K562 (cell line): ENCODE data around the gene UBXN10. TPM values are rescaled to one million over a fixed set of nuclear protein-coding genes. Genes with fewer than 3 reads are reported as not detected.
A peak's percentile ranks its signal among the peaks of the same experiment; 100 is the strongest.

Experiments used
- AFF1 ChIP-seq, 2 experiments: fragments of 450-650 bp; IDR thresholded peaks; 2 replicates each; pipeline ENCODE4 v1.6.1; 2018; ENCODE audit warnings: mild to moderate bottlenecking in 2 of 2, low read depth in 1 of 2; ENCODE audit not compliant: partially characterized antibody in 2 of 2
- BCL6 ChIP-seq: fragments of 250-450 bp; sonication (Bioruptor Pico); IDR thresholded peaks from 2 replicates; pipeline ENCODE4 v1.4.0; 2020
- BRD9 ChIP-seq: fragments of 450-650 bp; IDR thresholded peaks from 2 replicates; pipeline ENCODE4 v1.6.1; 2018; ENCODE audit warnings: low read depth; ENCODE audit not compliant: partially characterized antibody
- C11orf30 ChIP-seq: fragments of 450-650 bp; IDR thresholded peaks from 2 replicates; pipeline ENCODE4 v1.6.1; 2016; ENCODE audit warnings: low read depth, mild to moderate bottlenecking
- CCNT2 ChIP-seq: IDR thresholded peaks from 2 replicates; pipeline ENCODE4 v1.6.1; 2011; ENCODE audit warnings: borderline replicate concordance, low read depth, mild to moderate bottlenecking, moderate library complexity, mixed read lengths, low read length; ENCODE audit not compliant: insufficient read length; ENCODE audit errors: extremely low read depth
- ETS2 ChIP-seq: IDR thresholded peaks from 2 replicates; pipeline ENCODE4 v1.6.1; 2016; ENCODE audit warnings: borderline replicate concordance, missing genetic modification characterization, mild to moderate bottlenecking, moderate library complexity, missing compliant biosample characterization; ENCODE audit not compliant: poor library complexity, severe bottlenecking
- HDAC1 ChIP-seq, 2 experiments: fragments of 450-650 bp; IDR thresholded peaks; 2 replicates each; pipeline ENCODE4 v1.6.1; 2016 to 2017; ENCODE audit warnings: inconsistent platforms in 1 of 2, mild to moderate bottlenecking in 1 of 2, moderate library complexity in 1 of 2
- HDAC2 ChIP-seq: fragments of 450-650 bp; IDR thresholded peaks from 2 replicates; pipeline ENCODE4 v1.6.1; 2016; ENCODE audit warnings: mild to moderate bottlenecking
- HMBOX1 ChIP-seq: sonication (generic); IDR thresholded peaks from 2 replicates; pipeline ENCODE4 v1.6.1; 2016
- ID3 ChIP-seq, 2 experiments: fragments of 250-450 bp in 1 of 2; fragments of 450-650 bp in 1 of 2; sonication (Bioruptor Pico) in 1 of 2; IDR thresholded peaks; 2 replicates each; pipeline versions ENCODE4 v1.6.1 to v1.8.0; 2016 to 2021; ENCODE audit warnings: mild to moderate bottlenecking in 2 of 2, moderate library complexity in 2 of 2, missing compliant biosample characterization in 1 of 2, missing genetic modification characterization in 1 of 2
- MTA2 ChIP-seq: fragments of 450-650 bp; IDR thresholded peaks from 2 replicates; pipeline ENCODE4 v1.6.1; 2016; ENCODE audit warnings: low read depth
- NFIC ChIP-seq: fragments of 450-650 bp; IDR thresholded peaks from 2 replicates; pipeline ENCODE4 v1.6.1; 2017; ENCODE audit warnings: mild to moderate bottlenecking, inconsistent platforms
- NR2C1 ChIP-seq, 2 experiments: fragments of 450-650 bp; IDR thresholded peaks; 2 replicates each; pipeline ENCODE4 v1.6.1; 2017; ENCODE audit warnings: mild to moderate bottlenecking in 2 of 2, antibody characterized with exemption in 1 of 2, inconsistent platforms in 1 of 2, missing compliant biosample characterization in 1 of 2, missing genetic modification characterization in 1 of 2
- PKNOX1 ChIP-seq: fragments of 450-650 bp; IDR thresholded peaks from 2 replicates; pipeline ENCODE4 v1.6.1; 2016
- SOX6 ChIP-seq: fragments of 450-650 bp; IDR thresholded peaks from 2 replicates; pipeline ENCODE4 v1.6.1; 2014; ENCODE audit warnings: mild to moderate bottlenecking
- TEAD4 ChIP-seq, 2 experiments: sonication (generic) in 1 of 2; formaldehyde crosslinking in 1 of 2; IDR thresholded peaks; 2 replicates each; pipeline versions ENCODE4 v1.6.1 to v1.8.0; 2012 to 2022; ENCODE audit warnings: borderline replicate concordance in 1 of 2, inconsistent platforms in 1 of 2, low read length in 1 of 2, mild to moderate bottlenecking in 1 of 2, missing genetic modification reagents in 1 of 2
- TFAM ChIP-seq: fragments of 250-450 bp; sonication (Bioruptor Pico); conservative IDR thresholded peaks from 2 replicates; pipeline ENCODE4 v1.5.0; 2021; ENCODE audit warnings: mild to moderate bottlenecking, moderate library complexity
- ZKSCAN1 ChIP-seq: fragments of 150-350 bp; IDR thresholded peaks from 2 replicates; pipeline ENCODE4 v1.6.1; 2016; ENCODE audit warnings: low read depth, low read length
- ZNF146 ChIP-seq: IDR thresholded peaks from one replicate; pipeline ENCODE4 v1.6.1; 2018; ENCODE audit warnings: missing compliant biosample characterization; ENCODE audit not compliant: unreplicated experiment
- ZSCAN32 ChIP-seq: fragments of 450-650 bp; formaldehyde crosslinking; IDR thresholded peaks from 2 replicates; pipeline ENCODE4 v1.4.0; 2020; ENCODE audit warnings: mild to moderate bottlenecking, moderate library complexity
- polyA plus RNA-seq, 8 experiments: library from polyadenylated mRNA; depleted of rRNA in 4 of 8; stranded (reverse) in 5 of 8; unstranded in 3 of 8; fragments of >200 nt; fragmentation: Nextera tagmentation in 2 of 8; fragmentation: Illumina TruSeq in 1 of 8; extraction: Ambion mirVana in 2 of 8; extraction: Trizol in 1 of 8; gene quantifications; 2 replicates each; pipeline versions ENCODE4 v1.2.1 to v1.2.3, GENCODE V29; 2011 to 2014; ENCODE audit warnings: inconsistent platforms in 1 of 8, missing spikeins in 1 of 8
- total RNA-seq, 7 experiments: library from RNA; depleted of rRNA in 6 of 7; stranded (reverse); fragments of >200 nt in 6 of 7; fragmentation: Illumina TruSeq in 2 of 7; extraction: Trizol in 2 of 7; gene quantifications; 2 replicates each; pipeline versions ENCODE4 v1.2.1 to v1.2.3, GENCODE V29; 2011 to 2021; ENCODE audit warnings: low replicate concordance in 1 of 7

Gene UBXN10
- total and polyA plus RNA-seq, 9 of the 15 experiments (the other 6 are each of a cell fraction or from before 2014, with no cell fraction given): 10.7 to 17.7 (median 13.6) TPM

GRCh38 chr1:20187813-20188454 lies 2.0 kb downstream of the UBXN10 start (continued):
- TF ChIP-seq AFF1 (IDR thresholded peaks at IDR 0.05; ENCODE audit: low read depth in 1 of 2, partially characterized antibody in 2 of 2) (peak in 1 of 2 experiments; percentile 58), ZSCAN32 (CRISPR knock-in tag) (no peak), BCL6 (no peak), BRD9 (peak; percentile 31), PKNOX1 (peak; percentile 65), ID3 (CRISPR knock-in tag; IDR thresholded peaks at IDR 0.05) (no peak), ID3 (tag; IDR thresholded peaks at IDR 0.05) (peak; percentile 76; the same call in 1 of the 2 replicates), C11orf30 (no peak), TEAD4 (IDR thresholded peaks at IDR 0.05; ENCODE audit: low read length) (peak; percentile 82), TEAD4 (CRISPR knock-in tag; IDR thresholded peaks at IDR 0.05; ENCODE audit: borderline replicate concordance) (no peak), HMBOX1 (peak; percentile 84), TFAM (CRISPR knock-in tag) (no peak), ETS2 (tag) (no peak), HDAC1 (IDR thresholded peaks at IDR 0.05) (peak; percentile 9 to 57; a peak in 2 of 4 replicates), ZNF146 (no peak), MTA2 (peak; percentile 48; the same call in 1 of the 2 replicates), SOX6 (peak; percentile 42; the same call in 1 of the 2 replicates), NFIC (peak; percentile 57), NR2C1 (IDR thresholded peaks at IDR 0.05) (no peak), NR2C1 (tag; IDR thresholded peaks at IDR 0.05) (peak; percentile 47; the same call in 1 of the 2 replicates), HDAC2 (peak; percentile 34; the same call in 1 of the 2 replicates), CCNT2 (peak; percentile 23), ZKSCAN1 (peak; percentile 61; the same call in 1 of the 2 replicates)
